CD4-positive, alpha-beta memory T cell (primary cell): Measurements from ENCODE around the gene ADAMTSL3. TPM values are rescaled to one million over a fixed set of nuclear protein-coding genes. Genes with fewer than 3 reads are reported as not detected.

Experiments used
- CTCF ChIA-PET: fragments of 350-600 bp; sonication (Branson Sonifier 250); formaldehyde crosslinking; loops from one replicate; lab custom pipeline; 2021; ENCODE audit warnings: inconsistent platforms; ENCODE audit not compliant: partially characterized antibody; lab: Charles Lee
- POLR2A ChIA-PET: fragments of 350-600 bp; sonication (Branson Sonifier 250); formaldehyde crosslinking; loops from one replicate; lab custom pipeline; 2021; ENCODE audit not compliant: partially characterized antibody; lab: Charles Lee
- DNase-seq, 5 donors: peaks; one replicate each; pipeline versions ENCODE4 v3.0.0 to v3.0.0-alpha.2; 2020 to 2022; ENCODE audit warnings: mixed read lengths in 1 of 5
- H3K27ac ChIP-seq: one replicate; pipeline ENCODE4 v1.7.0; 2013; ENCODE audit warnings: low read depth, low read length
- H3K27me3 ChIP-seq: 2 replicates; pipeline ENCODE4 v1.7.0; 2013; ENCODE audit warnings: mild to moderate bottlenecking, low read length, moderate library complexity; ENCODE audit not compliant: insufficient read depth
- H3K36me3 ChIP-seq: 2 replicates; pipeline ENCODE4 v1.7.0; 2013; ENCODE audit warnings: mild to moderate bottlenecking, low read length, moderate library complexity; ENCODE audit not compliant: insufficient read depth
- H3K4me1 ChIP-seq: 2 replicates; pipeline ENCODE4 v1.7.0; 2013; ENCODE audit warnings: mild to moderate bottlenecking, low read length, moderate library complexity; ENCODE audit not compliant: insufficient read depth
- H3K4me3 ChIP-seq, 2 donors: one replicate each; pipeline ENCODE4 v1.7.0; 2013; ENCODE audit warnings: low read length in 2 of 2, mild to moderate bottlenecking in 1 of 2
- H3K9me3 ChIP-seq, 2 donors: one replicate each; pipeline ENCODE4 v1.7.0; 2013; ENCODE audit warnings: low read length in 2 of 2, control low read depth in 1 of 2; ENCODE audit not compliant: control insufficient read depth in 1 of 2
- H3K27ac Mint-ChIP-seq, 7 donors: one replicate each; pipeline ENCODE4 v1.8.0; 2020 to 2021; ENCODE audit warnings: mixed read lengths in 7 of 7, mild to moderate bottlenecking in 6 of 7, inconsistent platforms in 3 of 7, moderate library complexity in 3 of 7
- H3K27me3 Mint-ChIP-seq, 2 donors: one replicate each; pipeline ENCODE4 v1.8.0; 2020 to 2021; ENCODE audit warnings: mixed read lengths in 2 of 2
- H3K36me3 Mint-ChIP-seq, 2 donors: one replicate each; pipeline ENCODE4 v1.8.0; 2020 to 2021; ENCODE audit warnings: mixed read lengths in 2 of 2, inconsistent platforms in 1 of 2, mild to moderate bottlenecking in 1 of 2
- H3K4me1 Mint-ChIP-seq, 4 donors: one replicate each; pipeline ENCODE4 v1.8.0; 2020 to 2021; ENCODE audit warnings: mixed read lengths in 4 of 4, mild to moderate bottlenecking in 1 of 4
- H3K4me3 Mint-ChIP-seq, 8 donors: one replicate each; pipeline ENCODE4 v1.8.0; 2020 to 2021; ENCODE audit warnings: mixed read lengths in 8 of 8, mild to moderate bottlenecking in 7 of 8, moderate library complexity in 6 of 8, inconsistent platforms in 3 of 8
- H3K9me3 Mint-ChIP-seq, 8 donors: one replicate each; pipeline ENCODE4 v1.8.0; 2020 to 2021; ENCODE audit warnings: mixed read lengths in 8 of 8, mild to moderate bottlenecking in 5 of 8, inconsistent platforms in 3 of 8, moderate library complexity in 1 of 8
- intact Hi-C: fragments of 100-400 bp; cut with micrococcal nuclease; formaldehyde crosslinking; loops from one replicate; pipeline ENCODE4 v1.15.1; 2023
- polyA plus RNA-seq, 2 donors: library from polyadenylated mRNA; unstranded; fragments of 300-500 nt; fragmentation: Illumina TruSeq; gene quantifications; one replicate each; pipeline ENCODE4 v1.2.3, GENCODE V29; 2021
- total RNA-seq, 2 experiments: library from RNA; stranded (reverse); gene quantifications; one replicate each; pipeline ENCODE4 v1.2.3, GENCODE V29; 2021

Gene ADAMTSL3
- total and polyA plus RNA-seq, 4 experiments from 2014 or later, result not detected

- no peak for DNase-seq
- Mint-ChIP-seq H3K4me3 (no peak overlapping the region), H3K4me1 (no peaks in the 10 kb centered on the region), H3K9me3 (peaks cover 0 to 4% (median 0%) of the 10 kb centered on the region in 8 donors), H3K27ac (no peak overlapping the region), H3K27me3 (peaks cover 3 to 7% of the 10 kb centered on the region in 2 donors), H3K36me3 (no peaks in the 10 kb centered on the region)
- no peaks in the 10 kb centered on the region for H3K36me3 ChIP-seq
- no peak overlapping the region for H3K27ac ChIP-seq
- ChIA-PET POLR2A (no interaction called here), CTCF (no interaction called here)
- intact Hi-C loops, result no loop called here
- H3K4me1 ChIP-seq, result no peaks in the 10 kb centered on the region
- H3K9me3 ChIP-seq, result no peaks in the 10 kb centered on the region
- H3K27me3 ChIP-seq, result no peaks in the 10 kb centered on the region
- H3K4me3 ChIP-seq, result no peak overlapping the region
Observed at GRCh38 chr15:83892498-83892897, 238.6 kb downstream of the ADAMTSL3 start.

GRCh38 chr15:83893308-83893707, 239.4 kb downstream of the ADAMTSL3 start:
- H3K4me3 Mint-ChIP-seq, result no peak overlapping the region
- H3K4me1 ChIP-seq, result no peaks in the 10 kb centered on the region
- no peaks in the 10 kb centered on the region for H3K4me1 Mint-ChIP-seq
- no peak overlapping the region for H3K27ac ChIP-seq
- POLR2A ChIA-PET, result no interaction called here
- no peak for DNase-seq
- H3K27me3 ChIP-seq, result no peaks in the 10 kb centered on the region
- H3K9me3 ChIP-seq, result no peaks in the 10 kb centered on the region
- H3K36me3 Mint-ChIP-seq, result no peaks in the 10 kb centered on the region
- H3K27ac Mint-ChIP-seq, result no peak overlapping the region
- intact Hi-C loops, result no loop called here
- CTCF ChIA-PET, result no interaction called here
- H3K9me3 Mint-ChIP-seq, result peaks cover 0 to 4% (median 0%) of the 10 kb centered on the region in 8 donors
- H3K27me3 Mint-ChIP-seq, result peaks cover 1 to 6% of the 10 kb centered on the region in 2 donors
- no peaks in the 10 kb centered on the region for H3K36me3 ChIP-seq
- no peak overlapping the region for H3K4me3 ChIP-seq

- H3K4me3 ChIP-seq, result no peak overlapping the region
- intact Hi-C loops, result no loop called here
- POLR2A ChIA-PET, result no interaction called here
- H3K27me3 ChIP-seq, result no peaks in the 10 kb centered on the region
- no peak overlapping the region for H3K27ac ChIP-seq
- Mint-ChIP-seq H3K27ac (no peak overlapping the region), H3K4me3 (no peak overlapping the region), H3K36me3 (no peaks in the 10 kb centered on the region), H3K4me1 (no peaks in the 10 kb centered on the region), H3K9me3 (peaks cover 0 to 2% (median 0%) of the 10 kb centered on the region in 8 donors), H3K27me3 (peaks cover 1 to 5% of the 10 kb centered on the region in 2 donors)
- H3K9me3 ChIP-seq, result no peaks in the 10 kb centered on the region
- DNase-seq, result no peak
- no peaks in the 10 kb centered on the region for H3K36me3 ChIP-seq
- H3K4me1 ChIP-seq, result no peaks in the 10 kb centered on the region
- CTCF ChIA-PET, result no interaction called here
Observed at GRCh38 chr15:83897037-83897436, 243.1 kb downstream of the ADAMTSL3 start.

- H3K4me1 ChIP-seq, result no peaks in the 10 kb centered on the region
- Mint-ChIP-seq H3K27me3 (peaks cover 1 to 5% of the 10 kb centered on the region in 2 donors), H3K4me1 (no peaks in the 10 kb centered on the region), H3K27ac (no peak overlapping the region), H3K4me3 (no peak overlapping the region), H3K9me3 (peaks cover 0 to 2% (median 0%) of the 10 kb centered on the region in 8 donors), H3K36me3 (no peaks in the 10 kb centered on the region)
- ChIA-PET POLR2A (no interaction called here), CTCF (no interaction called here)
- no peaks in the 10 kb centered on the region for H3K9me3 ChIP-seq
- no peaks in the 10 kb centered on the region for H3K36me3 ChIP-seq
- DNase-seq, result no peak
- no peak overlapping the region for H3K27ac ChIP-seq
- H3K27me3 ChIP-seq, result no peaks in the 10 kb centered on the region
- H3K4me3 ChIP-seq, result no peak overlapping the region
- intact Hi-C loops, result no loop called here
Observed at GRCh38 chr15:83898361-83898760, 244.4 kb downstream of the ADAMTSL3 start.

- CTCF ChIA-PET, result no interaction called here
- no peak overlapping the region for H3K4me3 Mint-ChIP-seq
- Histone ChIP-seq H3K27ac (no peak overlapping the region), H3K9me3 (no peaks in the 10 kb centered on the region), H3K36me3 (no peaks in the 10 kb centered on the region), H3K27me3 (no peaks in the 10 kb centered on the region), H3K4me1 (no peaks in the 10 kb centered on the region), H3K4me3 (no peak overlapping the region)
- H3K4me1 Mint-ChIP-seq, result no peaks in the 10 kb centered on the region
- POLR2A ChIA-PET, result no interaction called here
- intact Hi-C loops, result no loop called here
- peaks cover 1 to 7% of the 10 kb centered on the region in 2 donors for H3K27me3 Mint-ChIP-seq
- DNase-seq, result no peak
- no peaks in the 10 kb centered on the region for H3K36me3 Mint-ChIP-seq
- H3K9me3 Mint-ChIP-seq, result peaks cover 0 to 2% (median 0%) of the 10 kb centered on the region in 8 donors
- no peak overlapping the region for H3K27ac Mint-ChIP-seq
Observed at GRCh38 chr15:83899670-83900069, 245.7 kb downstream of the ADAMTSL3 start.

GRCh38 chr15:83904107-83905040, 250.5 kb downstream of the ADAMTSL3 start:
- no peaks in the 10 kb centered on the region for H3K36me3 Mint-ChIP-seq
- H3K4me3 Mint-ChIP-seq, result no peak overlapping the region
- intact Hi-C loops, result no loop called here
- no peaks in the 10 kb centered on the region for H3K27me3 ChIP-seq
- no peaks in the 10 kb centered on the region for H3K4me1 Mint-ChIP-seq
- ChIA-PET CTCF (no interaction called here), POLR2A (no interaction called here)
- peaks cover 0 to 2% of the 10 kb centered on the region in 2 donors for H3K27me3 Mint-ChIP-seq
- DNase-seq, result no peak
- H3K4me1 ChIP-seq, result no peaks in the 10 kb centered on the region
- no peaks in the 10 kb centered on the region for H3K36me3 ChIP-seq
- peaks cover 0 to 4% (median under 1%) of the 10 kb centered on the region in 8 donors for H3K9me3 Mint-ChIP-seq
- no peak overlapping the region for H3K27ac Mint-ChIP-seq
- H3K9me3 ChIP-seq, result no peaks in the 10 kb centered on the region
- H3K27ac ChIP-seq, result no peak overlapping the region
- H3K4me3 ChIP-seq, result no peak overlapping the region

GRCh38 chr15:83905556-83906273, 251.8 kb downstream of the ADAMTSL3 start:
- ChIA-PET POLR2A (no interaction called here), CTCF (no interaction called here)
- Histone ChIP-seq H3K27ac (no peak overlapping the region), H3K27me3 (no peaks in the 10 kb centered on the region), H3K36me3 (no peaks in the 10 kb centered on the region), H3K4me1 (no peaks in the 10 kb centered on the region), H3K4me3 (no peak overlapping the region), H3K9me3 (no peaks in the 10 kb centered on the region)
- H3K9me3 Mint-ChIP-seq, result peaks cover 0 to 4% (median 2%) of the 10 kb centered on the region in 8 donors
- peaks cover 0 to 4% of the 10 kb centered on the region in 2 donors for H3K27me3 Mint-ChIP-seq
- intact Hi-C loops, result no loop called here
- no peaks in the 10 kb centered on the region for H3K4me1 Mint-ChIP-seq
- no peak overlapping the region for H3K27ac Mint-ChIP-seq
- H3K36me3 Mint-ChIP-seq, result no peaks in the 10 kb centered on the region
- H3K4me3 Mint-ChIP-seq, result no peak overlapping the region
- DNase-seq, result no peak
